K562 (cell line): ENCODE results near the gene SLC8A1.

Source experiments
- ADNP ChIP-seq: fragments of 200-800 bp; sonication (Bioruptor generic); IDR thresholded peaks from 2 replicates; pipeline ENCODE4 v1.6.1; 2016; ENCODE audit warnings: missing genetic modification characterization, missing compliant biosample characterization
- CBFA2T3 ChIP-seq: fragments of 450-650 bp; IDR thresholded peaks from 2 replicates; pipeline ENCODE4 v1.6.1; 2017
- CEBPB ChIP-seq: fragments of 450-650 bp; IDR thresholded peaks from 2 replicates; pipeline ENCODE4 v1.6.1; 2016; ENCODE audit warnings: missing genetic modification characterization, missing compliant biosample characterization
- CHD4 ChIP-seq: fragments of 200-600 bp; sonication (generic); IDR thresholded peaks from 3 replicates; pipeline ENCODE4 v1.6.1; 2012; ENCODE audit warnings: low read depth, mild to moderate bottlenecking, mixed read lengths, low read length, inconsistent platforms; ENCODE audit not compliant: insufficient read depth, insufficient replicate concordance, poor library complexity, severe bottlenecking
- FOXM1 ChIP-seq, 2 experiments: fragments of 450-650 bp in 1 of 2; sonication (generic) in 1 of 2; formaldehyde crosslinking in 1 of 2; IDR thresholded peaks; 2 replicates each; pipeline versions ENCODE4 v1.6.1 to v1.9.0; 2017 to 2022; ENCODE audit warnings: low read depth in 2 of 2, mild to moderate bottlenecking in 2 of 2, missing genetic modification reagents in 1 of 2, moderate library complexity in 1 of 2
- JUND ChIP-seq, 2 experiments: IDR thresholded peaks; 2 replicates in 1 of 2; 3 replicates in 1 of 2; pipeline ENCODE4 v1.6.1; 2011; ENCODE audit warnings: borderline replicate concordance in 2 of 2, low read depth in 2 of 2, low read length in 2 of 2, improper control_type of control experiment in 1 of 2, missing biosample characterization in 1 of 2, missing genetic modification characterization in 1 of 2, missing genetic modification reagents in 1 of 2
- MNT ChIP-seq, 2 experiments: fragments of 450-650 bp; conservative IDR thresholded peaks; 2 replicates each; pipeline ENCODE4 v1.6.1; 2017; ENCODE audit warnings: mild to moderate bottlenecking in 2 of 2, moderate library complexity in 2 of 2
- NFYB ChIP-seq: IDR thresholded peaks from 2 replicates; pipeline ENCODE4 v1.6.1; 2011; ENCODE audit warnings: mild to moderate bottlenecking, moderate library complexity; ENCODE audit not compliant: insufficient read length; ENCODE audit errors: extremely low read depth
- RCOR1 ChIP-seq, 2 experiments: IDR thresholded peaks; 2 replicates each; pipeline ENCODE4 v1.6.1; 2012; ENCODE audit warnings: low read depth in 2 of 2, low read length in 2 of 2, borderline replicate concordance in 1 of 2, improper control_type of control experiment in 1 of 2
- STAT6 ChIP-seq: sonication (generic); formaldehyde crosslinking; IDR thresholded peaks from 2 replicates; pipeline ENCODE4 v1.8.1; 2023; ENCODE audit warnings: mild to moderate bottlenecking, missing genetic modification reagents
- ZNF518B ChIP-seq: fragments of 250-450 bp; sonication (Bioruptor Pico); IDR thresholded peaks from 2 replicates; pipeline ENCODE4 v1.5.0; 2021; ENCODE audit warnings: mild to moderate bottlenecking, moderate library complexity
- TF ChIP-seq, protein P1 (sequence below), 3 experiments: IDR thresholded peaks in 2 of 3; conservative IDR thresholded peaks in 1 of 3; 2 replicates each; pipeline ENCODE4 v1.5.1; 2011 to 2012; ENCODE audit warnings: low read length in 3 of 3, mild to moderate bottlenecking in 3 of 3, control low read depth in 2 of 3, improper control_type of control experiment in 1 of 3, inconsistent platforms in 1 of 3, low read depth in 1 of 3, mixed read lengths in 1 of 3, moderate library complexity in 1 of 3; ENCODE audit not compliant: insufficient read depth in 2 of 3
- TF ChIP-seq, protein P2 (sequence below): fragments of 450-650 bp; IDR thresholded peaks from 2 replicates; pipeline ENCODE4 v1.6.1; 2014; ENCODE audit warnings: low read depth, mild to moderate bottlenecking, moderate library complexity, borderline replicate concordance
- TF ChIP-seq, protein P3 (sequence below): fragments of 450-650 bp; IDR thresholded peaks from 2 replicates; pipeline ENCODE4 v1.7.0; 2016; ENCODE audit warnings: borderline replicate concordance

GRCh38 chr2:40072442-40073232, 379.3 kb downstream of the SLC8A1 start:
- TF ChIP-seq, protein P1, sequence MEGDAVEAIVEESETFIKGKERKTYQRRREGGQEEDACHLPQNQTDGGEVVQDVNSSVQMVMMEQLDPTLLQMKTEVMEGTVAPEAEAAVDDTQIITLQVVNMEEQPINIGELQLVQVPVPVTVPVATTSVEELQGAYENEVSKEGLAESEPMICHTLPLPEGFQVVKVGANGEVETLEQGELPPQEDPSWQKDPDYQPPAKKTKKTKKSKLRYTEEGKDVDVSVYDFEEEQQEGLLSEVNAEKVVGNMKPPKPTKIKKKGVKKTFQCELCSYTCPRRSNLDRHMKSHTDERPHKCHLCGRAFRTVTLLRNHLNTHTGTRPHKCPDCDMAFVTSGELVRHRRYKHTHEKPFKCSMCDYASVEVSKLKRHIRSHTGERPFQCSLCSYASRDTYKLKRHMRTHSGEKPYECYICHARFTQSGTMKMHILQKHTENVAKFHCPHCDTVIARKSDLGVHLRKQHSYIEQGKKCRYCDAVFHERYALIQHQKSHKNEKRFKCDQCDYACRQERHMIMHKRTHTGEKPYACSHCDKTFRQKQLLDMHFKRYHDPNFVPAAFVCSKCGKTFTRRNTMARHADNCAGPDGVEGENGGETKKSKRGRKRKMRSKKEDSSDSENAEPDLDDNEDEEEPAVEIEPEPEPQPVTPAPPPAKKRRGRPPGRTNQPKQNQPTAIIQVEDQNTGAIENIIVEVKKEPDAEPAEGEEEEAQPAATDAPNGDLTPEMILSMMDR (IDR thresholded peaks at IDR 0.05 in 2 of 3, conservative IDR thresholded peaks at IDR 0.05 in 1 of 3; ENCODE audit: insufficient read depth in 2 of 3, low read depth in 1 of 3, low read length in 3 of 3) = no peak
- TF ChIP-seq NFYB (no peak), CBFA2T3 (no peak), ADNP (tag) (no peak), JUND (IDR thresholded peaks at IDR 0.05; ENCODE audit: borderline replicate concordance, low read depth, low read length) (no peak), JUND (tag; IDR thresholded peaks at IDR 0.05; ENCODE audit: borderline replicate concordance, low read depth, low read length) (no peak), RCOR1 (IDR thresholded peaks at IDR 0.05; ENCODE audit: borderline replicate concordance in 1 of 2, low read depth in 2 of 2, low read length in 2 of 2) (no peak), STAT6 (CRISPR knock-in tag) (no peak), ZNF518B (CRISPR knock-in tag) (no peak), CHD4 (no peak), CEBPB (tag) (no peak), MNT (conservative IDR thresholded peaks at IDR 0.05) (no peak), FOXM1 (IDR thresholded peaks at IDR 0.05; ENCODE audit: low read depth) (no peak), FOXM1 (CRISPR knock-in tag; IDR thresholded peaks at IDR 0.05; ENCODE audit: low read depth) (no peak)
- TF ChIP-seq, protein P2, sequence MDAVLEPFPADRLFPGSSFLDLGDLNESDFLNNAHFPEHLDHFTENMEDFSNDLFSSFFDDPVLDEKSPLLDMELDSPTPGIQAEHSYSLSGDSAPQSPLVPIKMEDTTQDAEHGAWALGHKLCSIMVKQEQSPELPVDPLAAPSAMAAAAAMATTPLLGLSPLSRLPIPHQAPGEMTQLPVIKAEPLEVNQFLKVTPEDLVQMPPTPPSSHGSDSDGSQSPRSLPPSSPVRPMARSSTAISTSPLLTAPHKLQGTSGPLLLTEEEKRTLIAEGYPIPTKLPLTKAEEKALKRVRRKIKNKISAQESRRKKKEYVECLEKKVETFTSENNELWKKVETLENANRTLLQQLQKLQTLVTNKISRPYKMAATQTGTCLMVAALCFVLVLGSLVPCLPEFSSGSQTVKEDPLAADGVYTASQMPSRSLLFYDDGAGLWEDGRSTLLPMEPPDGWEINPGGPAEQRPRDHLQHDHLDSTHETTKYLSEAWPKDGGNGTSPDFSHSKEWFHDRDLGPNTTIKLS = no peak
- TF ChIP-seq, protein P3, sequence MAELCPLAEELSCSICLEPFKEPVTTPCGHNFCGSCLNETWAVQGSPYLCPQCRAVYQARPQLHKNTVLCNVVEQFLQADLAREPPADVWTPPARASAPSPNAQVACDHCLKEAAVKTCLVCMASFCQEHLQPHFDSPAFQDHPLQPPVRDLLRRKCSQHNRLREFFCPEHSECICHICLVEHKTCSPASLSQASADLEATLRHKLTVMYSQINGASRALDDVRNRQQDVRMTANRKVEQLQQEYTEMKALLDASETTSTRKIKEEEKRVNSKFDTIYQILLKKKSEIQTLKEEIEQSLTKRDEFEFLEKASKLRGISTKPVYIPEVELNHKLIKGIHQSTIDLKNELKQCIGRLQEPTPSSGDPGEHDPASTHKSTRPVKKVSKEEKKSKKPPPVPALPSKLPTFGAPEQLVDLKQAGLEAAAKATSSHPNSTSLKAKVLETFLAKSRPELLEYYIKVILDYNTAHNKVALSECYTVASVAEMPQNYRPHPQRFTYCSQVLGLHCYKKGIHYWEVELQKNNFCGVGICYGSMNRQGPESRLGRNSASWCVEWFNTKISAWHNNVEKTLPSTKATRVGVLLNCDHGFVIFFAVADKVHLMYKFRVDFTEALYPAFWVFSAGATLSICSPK = no peak
